HepG2 (cell line): ENCODE measurements around the gene ARHGAP45. TPM values are rescaled to one million over a fixed set of nuclear protein-coding genes. Genes with fewer than 3 reads are reported as not detected.

ENCODE experiments used
- ATAC-seq: fragments of 200-7000 bp; cut with Tn5 transposase; 3 replicates; pipeline ENCODE4 v1.9.1; 2020; ENCODE audit warnings: mild to moderate bottlenecking, moderate library complexity
- BruUV-seq: library from RNA; stranded (reverse); fragments of 400-500 nt; replicated peaks from 2 replicates; lab custom pipeline; 2021; lab: Mats Ljungman, UMichigan
- CTCF ChIA-PET: fragments of 300-600 bp; formaldehyde crosslinking; extraction: SDS; loops from one replicate; lab custom pipeline; 2021; ENCODE audit warnings: low total read pairs, inconsistent platforms, low intra/inter-chr PET ratio; lab: Yijun Ruan, JAX
- POLR2A ChIA-PET: fragments of 350-600 bp; sonication (Branson Sonifier 250); formaldehyde crosslinking; loops from one replicate; lab custom pipeline; 2020; ENCODE audit warnings: antibody characterized with exemption, inconsistent platforms; lab: Yijun Ruan, JAX
- DNase-seq: peaks from one replicate; pipeline ENCODE4 v3.0.0-alpha.2; 2015; ENCODE audit warnings: low spot score
- FAIRE-seq: peaks from 3 replicates; lab custom pipeline; 2011; peaks lifted over from hg19 to GRCh38; lab: Jason Lieb, UNC
- H2AFZ ChIP-seq: one replicate; pipeline ENCODE4 v1.6.1; 2011; ENCODE audit warnings: low read length, inconsistent platforms
- H3K27ac ChIP-seq: fragments of 300-600 bp; 3 replicates; pipeline ENCODE4 v1.8.0; 2011; ENCODE audit warnings: mixed run types, mild to moderate bottlenecking, mixed read lengths, low read length, inconsistent platforms; ENCODE audit not compliant: insufficient read depth; ENCODE audit errors: extremely low read length
- H3K27me3 ChIP-seq, 2 experiments: fragments of 200-600 bp in 1 of 2; 2 replicates in 1 of 2; 3 replicates in 1 of 2; pipeline versions ENCODE4 v1.6.0 to v1.8.0; 2011; ENCODE audit warnings: low read length in 2 of 2, mild to moderate bottlenecking in 2 of 2, moderate library complexity in 2 of 2, inconsistent platforms in 1 of 2; ENCODE audit not compliant: insufficient read depth in 2 of 2, control insufficient read depth in 1 of 2
- H3K36me3 ChIP-seq, 2 experiments: fragments of 200-600 bp in 1 of 2; replicated peaks in 1 of 2; 2 replicates in 1 of 2; 3 replicates in 1 of 2; pipeline versions ENCODE4 v1.5.1 to v1.8.0; 2011; ENCODE audit warnings: low read length in 2 of 2, inconsistent platforms in 1 of 2; ENCODE audit not compliant: insufficient read depth in 2 of 2, control insufficient read depth in 1 of 2
- H3K4me1 ChIP-seq: 2 replicates; pipeline ENCODE4 v1.5.1; 2012; ENCODE audit warnings: low read length, inconsistent platforms; ENCODE audit not compliant: insufficient read depth
- H3K4me2 ChIP-seq: 2 replicates; pipeline ENCODE4 v1.6.0; 2011; ENCODE audit warnings: low read depth, low read length, inconsistent platforms
- H3K4me3 ChIP-seq, 3 experiments: fragments of 200-600 bp in 1 of 3; sonication (generic), shearing (Covaris generic) in 1 of 3; replicated peaks in 1 of 3; 2 replicates each; pipeline ENCODE4 v1.5.1; 2011 to 2016; ENCODE audit warnings: low read length in 3 of 3, inconsistent platforms in 2 of 3, low read depth in 2 of 3, mild to moderate bottlenecking in 2 of 3, control low read depth in 1 of 3, mixed read lengths in 1 of 3; ENCODE audit not compliant: insufficient read depth in 1 of 3
- H3K79me2 ChIP-seq: one replicate; pipeline ENCODE4 v1.6.1; 2011; ENCODE audit warnings: low read length, inconsistent platforms; ENCODE audit not compliant: insufficient read depth
- H3K9ac ChIP-seq: 2 replicates; pipeline ENCODE4 v1.6.0; 2011; ENCODE audit warnings: mild to moderate bottlenecking, low read depth, low read length, inconsistent platforms; ENCODE audit not compliant: insufficient read depth
- H3K9me3 ChIP-seq: 2 replicates; pipeline ENCODE4 v1.5.1; 2012; ENCODE audit warnings: mild to moderate bottlenecking, low read length
- H4K20me1 ChIP-seq: 2 replicates; pipeline ENCODE4 v1.6.0; 2011; ENCODE audit warnings: inconsistent platforms, mild to moderate bottlenecking, low read length, moderate library complexity; ENCODE audit not compliant: insufficient read depth
- GATAD2A ChIP-seq: IDR thresholded peaks from 2 replicates; pipeline ENCODE4 v1.6.1; 2016
- JUND ChIP-seq: sonication (generic); formaldehyde crosslinking; IDR thresholded peaks from 2 replicates; pipeline ENCODE4 v1.8.0; 2022; ENCODE audit warnings: mild to moderate bottlenecking, missing genetic modification reagents
- ONECUT2 ChIP-seq: sonication (generic); formaldehyde crosslinking; IDR thresholded peaks from 2 replicates; pipeline ENCODE4 v1.4.0; 2020; ENCODE audit warnings: missing genetic modification reagents
- PRDM10 ChIP-seq: sonication (generic); formaldehyde crosslinking; IDR thresholded peaks from 2 replicates; pipeline ENCODE4 v1.4.0; 2020; ENCODE audit warnings: low read depth, missing genetic modification reagents
- SMAD3 ChIP-seq: sonication (generic); formaldehyde crosslinking; IDR thresholded peaks from 2 replicates; pipeline ENCODE4 v1.4.0; 2020; ENCODE audit warnings: missing genetic modification reagents
- THAP9 ChIP-seq: sonication (generic); formaldehyde crosslinking; IDR thresholded peaks from 2 replicates; pipeline ENCODE4; 2020; ENCODE audit warnings: missing genetic modification reagents, mild to moderate bottlenecking, borderline replicate concordance
- ZBTB3 ChIP-seq: sonication (generic); formaldehyde crosslinking; IDR thresholded peaks from 2 replicates; pipeline ENCODE4 v1.4.0; 2020; ENCODE audit warnings: low read depth, mild to moderate bottlenecking, moderate library complexity, missing genetic modification reagents, borderline replicate concordance
- ZNF292 ChIP-seq: sonication (generic); formaldehyde crosslinking; IDR thresholded peaks from 2 replicates; pipeline ENCODE4 v1.8.1; 2022; ENCODE audit warnings: mild to moderate bottlenecking, low read depth, missing genetic modification reagents, borderline replicate concordance
- WGBS: methylation state at CpG from one replicate; pipeline ENCODE4 v1.1.6; 2017; ENCODE audit warnings: low lambda C conversion rate; 5-methylcytosine and 5-hydroxymethylcytosine counted together
- in situ Hi-C: cut with HindIII; loops from 2 replicates; pipeline ENCODE4 v1.10.0; 2017; ENCODE audit warnings: low pct_unique_long_range_greater_than_20kb; ENCODE audit not compliant: extremely low pct_ligation_motif_present
- intact Hi-C: fragments of 100-400 bp; cut with micrococcal nuclease; formaldehyde crosslinking; loops from one replicate; pipeline ENCODE4 v1.10.0; 2022; ENCODE audit not compliant: unreplicated experiment
- polyA plus RNA-seq, 8 experiments: library from polyadenylated mRNA; depleted of rRNA in 3 of 8; stranded (reverse) in 7 of 8; unstranded in 1 of 8; fragments of >200 nt; fragmentation: Illumina TruSeq in 4 of 8; extraction: Trizol in 4 of 8; gene quantifications; 2 replicates each; pipeline versions ENCODE4 v1.2.1 to v1.2.3, GENCODE V29; 2011 to 2016; ENCODE audit warnings: low read depth in 4 of 8, missing spikeins in 1 of 8, mixed read lengths in 1 of 8; ENCODE audit not compliant: insufficient read depth in 1 of 8
- total RNA-seq, 5 experiments: library from RNA; depleted of rRNA; stranded (reverse); fragments of >200 nt; fragmentation: Illumina TruSeq; extraction: Trizol; gene quantifications; 2 replicates each; pipeline ENCODE4 v1.2.3, GENCODE V29; 2016; ENCODE audit warnings: low read depth in 1 of 5
- TF ChIP-seq, protein P1 (sequence below): sonication (generic); formaldehyde crosslinking; IDR thresholded peaks from 2 replicates; pipeline ENCODE4 v1.4.0; 2020; ENCODE audit warnings: missing genetic modification reagents
- TF ChIP-seq, protein P2 (sequence below), 2 experiments: fragments of 450-650 bp in 1 of 2; sonication (generic) in 1 of 2; formaldehyde crosslinking; IDR thresholded peaks; 2 replicates each; pipeline versions ENCODE4 v1.5.0 to v1.8.0; 2020 to 2022; ENCODE audit warnings: mild to moderate bottlenecking in 1 of 2, missing genetic modification reagents in 1 of 2

Gene ARHGAP45
- total and polyA plus RNA-seq, 2 of the 13 experiments (the other 11 are each of a cell fraction or from before 2014, with no cell fraction given), result 0.84 to 32.0 TPM

DNA sequence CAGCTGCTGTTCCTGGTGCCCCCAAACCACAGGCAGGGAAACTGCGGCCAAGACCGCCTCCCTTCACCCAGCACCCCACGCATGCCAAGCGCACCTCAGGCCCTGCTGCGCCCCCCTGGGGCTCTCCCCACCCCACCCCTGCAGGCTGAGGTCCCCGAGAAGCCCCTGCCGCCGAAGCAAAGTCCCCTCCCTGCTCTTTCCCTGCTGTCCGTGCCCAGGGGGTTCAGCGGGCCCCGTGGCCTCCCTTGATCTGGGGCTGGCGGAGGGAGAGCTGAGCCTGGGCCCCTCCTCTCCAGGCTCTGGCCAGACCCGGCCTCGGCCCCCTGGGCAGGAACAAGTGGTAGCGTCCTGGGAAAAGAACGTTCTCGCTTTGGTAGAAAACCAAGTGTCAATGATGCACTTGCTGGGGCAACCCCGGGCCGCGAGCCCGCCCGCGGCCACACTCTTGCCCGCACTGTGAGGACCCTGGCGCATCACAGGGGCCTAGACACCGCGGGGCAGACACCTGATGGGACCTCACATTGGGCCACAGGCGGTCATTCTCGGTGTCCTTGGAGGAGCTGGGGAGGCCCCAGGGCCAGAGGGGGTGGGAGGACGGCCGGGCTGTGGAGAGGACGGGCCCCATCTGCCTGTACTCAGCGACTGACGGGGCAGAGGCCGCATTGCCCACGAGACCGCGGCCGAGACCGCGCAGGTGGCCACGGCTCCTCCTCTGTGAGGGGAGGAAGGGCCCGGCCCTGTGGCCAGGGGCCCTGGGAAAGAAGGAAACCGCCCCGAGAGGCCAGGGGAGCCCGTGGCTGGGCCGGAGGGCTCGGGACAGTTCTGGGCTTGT lies 65.8 kb downstream of the ARHGAP45 start:
- no peak overlapping the region for H3K9ac ChIP-seq
- no peak for TF ChIP-seq ZNF292
- TF ChIP-seq, protein P1, sequence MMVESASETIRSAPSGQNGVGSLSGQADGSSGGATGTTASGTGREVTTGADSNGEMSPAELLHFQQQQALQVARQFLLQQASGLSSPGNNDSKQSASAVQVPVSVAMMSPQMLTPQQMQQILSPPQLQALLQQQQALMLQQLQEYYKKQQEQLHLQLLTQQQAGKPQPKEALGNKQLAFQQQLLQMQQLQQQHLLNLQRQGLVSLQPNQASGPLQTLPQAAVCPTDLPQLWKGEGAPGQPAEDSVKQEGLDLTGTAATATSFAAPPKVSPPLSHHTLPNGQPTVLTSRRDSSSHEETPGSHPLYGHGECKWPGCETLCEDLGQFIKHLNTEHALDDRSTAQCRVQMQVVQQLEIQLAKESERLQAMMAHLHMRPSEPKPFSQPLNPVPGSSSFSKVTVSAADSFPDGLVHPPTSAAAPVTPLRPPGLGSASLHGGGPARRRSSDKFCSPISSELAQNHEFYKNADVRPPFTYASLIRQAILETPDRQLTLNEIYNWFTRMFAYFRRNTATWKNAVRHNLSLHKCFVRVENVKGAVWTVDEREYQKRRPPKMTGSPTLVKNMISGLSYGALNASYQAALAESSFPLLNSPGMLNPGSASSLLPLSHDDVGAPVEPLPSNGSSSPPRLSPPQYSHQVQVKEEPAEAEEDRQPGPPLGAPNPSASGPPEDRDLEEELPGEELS (CRISPR knock-in tag), result no peak
- no peak for TF ChIP-seq PRDM10 (CRISPR knock-in tag)
- no peak for TF ChIP-seq THAP9 (CRISPR knock-in tag)
- no peak for TF ChIP-seq ONECUT2
- no peak for TF ChIP-seq SMAD3 (CRISPR knock-in tag)
- no peak for TF ChIP-seq JUND (CRISPR knock-in tag)
- no peak for TF ChIP-seq ZBTB3
- TF ChIP-seq, protein P2, sequence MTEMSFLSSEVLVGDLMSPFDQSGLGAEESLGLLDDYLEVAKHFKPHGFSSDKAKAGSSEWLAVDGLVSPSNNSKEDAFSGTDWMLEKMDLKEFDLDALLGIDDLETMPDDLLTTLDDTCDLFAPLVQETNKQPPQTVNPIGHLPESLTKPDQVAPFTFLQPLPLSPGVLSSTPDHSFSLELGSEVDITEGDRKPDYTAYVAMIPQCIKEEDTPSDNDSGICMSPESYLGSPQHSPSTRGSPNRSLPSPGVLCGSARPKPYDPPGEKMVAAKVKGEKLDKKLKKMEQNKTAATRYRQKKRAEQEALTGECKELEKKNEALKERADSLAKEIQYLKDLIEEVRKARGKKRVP (CRISPR knock-in tag; IDR thresholded peaks at IDR 0.05), result no peak
- TF ChIP-seq GATAD2A (CRISPR knock-in tag), result no peak
- TF ChIP-seq, all 625 proteins: peak for 0
- 97% methylated on average over 29 of the region's 48 CpGs for WGBS
- Histone ChIP-seq H2AFZ (no peak overlapping the region), H3K36me3 (peaks cover 1 to 9% of the 10 kb centered on the region in 2 experiments; a peak in 2 of 5 replicates), H3K4me3 (no peak overlapping the region), H3K4me1 (peaks cover 16% of the 10 kb centered on the region; the same call in 1 of the 2 replicates), H3K4me2 (no peak overlapping the region), H3K9me3 (no peaks in the 10 kb centered on the region), H4K20me1 (no peaks in the 10 kb centered on the region), H3K27ac (no peak overlapping the region), H3K79me2 (peaks cover 2% of the 10 kb centered on the region), H3K27me3 (no peaks in the 10 kb centered on the region)
- intact Hi-C loops, result no loop called here
- FAIRE-seq (no peak), ATAC-seq (no peak), DNase-seq (no peak)
- BruUV-seq, result no TSS peak
- ChIA-PET POLR2A (no interaction called here), CTCF (no interaction called here)
- in situ Hi-C loops, result no loop called here
